GM12891 (cell line): Measurements from ENCODE around the gene NFILZ.

ENCODE experiments used
- PAX5 ChIP-seq: IDR thresholded peaks from 2 replicates; pipeline ENCODE4 v1.6.1; 2011; ENCODE audit warnings: low read length, moderate library complexity, mild to moderate bottlenecking; ENCODE audit not compliant: insufficient read depth, severe bottlenecking
- POLR2A ChIP-seq: IDR thresholded peaks from 2 replicates; pipeline ENCODE4 v1.6.1; 2011; ENCODE audit warnings: low read depth, low read length, control low read depth
- POLR2AphosphoS5 ChIP-seq: IDR thresholded peaks from 2 replicates; pipeline ENCODE4 v1.6.1; 2011; ENCODE audit warnings: low read depth, low read length, control low read depth
- TAF1 ChIP-seq: IDR thresholded peaks from 2 replicates; pipeline ENCODE4 v1.6.1; 2011; ENCODE audit warnings: low read depth, low read length, control low read depth

DNA sequence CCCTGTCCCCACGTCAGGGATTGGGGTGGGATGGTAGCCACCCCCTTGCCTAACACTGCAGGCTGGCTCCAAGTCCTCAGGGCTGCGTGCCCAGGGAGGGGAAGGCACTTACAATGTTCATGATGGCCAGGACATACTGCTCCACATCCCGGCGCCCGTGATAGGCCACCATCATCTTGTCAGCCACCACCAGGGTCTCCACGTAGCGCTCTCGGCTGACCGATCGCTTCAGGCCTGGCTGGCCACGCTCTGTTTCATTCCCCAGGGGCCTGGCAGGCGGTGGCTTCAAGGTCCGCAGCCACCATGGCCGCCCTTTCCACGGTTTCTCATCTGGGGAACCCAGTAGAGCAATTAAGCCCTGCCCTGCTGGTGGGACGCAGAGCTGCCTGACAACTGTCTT is 29.6 kb upstream of the NFILZ start:
- TF ChIP-seq POLR2A (no peak), POLR2AphosphoS5 (no peak), PAX5 (no peak), TAF1 (no peak)
